Esophagus muscularis mucosa (tissue), 3 donors: ENCODE measurements around the gene DCHS2.

ENCODE experiments used
- CTCF ChIP-seq, 3 experiments: fragments of 200-600 bp in 2 of 3; fragments of 450-650 bp in 1 of 3; sonication (generic) in 2 of 3; IDR thresholded peaks; one replicate each; pipeline ENCODE4 v1.5.1; 2017 to 2019; ENCODE audit warnings: antibody characterized with exemption in 3 of 3, mild to moderate bottlenecking in 2 of 3, moderate library complexity in 1 of 3
- EP300 ChIP-seq: sonication (generic); formaldehyde crosslinking; IDR thresholded peaks from one replicate; pipeline ENCODE4 v1.6.1; 2017; ENCODE audit warnings: antibody characterized with exemption

- TF ChIP-seq EP300 (no peak), CTCF (IDR thresholded peaks at IDR 0.05) (no peak)
Observed at GRCh38 chr4:154304679-154305078, 186.9 kb downstream of the DCHS2 start.
